MM.1S (cell line): Measurements from ENCODE around the gene CHCHD6.

Experiments
- DNase-seq: peaks from one replicate; pipeline ENCODE4 v3.0.0-alpha.2; 2015
- H2AFZ ChIP-seq: fragments of 300-600 bp; sonication (generic); 2 replicates; pipeline ENCODE4 v1.6.0; 2016; ENCODE audit warnings: antibody characterized with exemption, low read length
- H3F3A ChIP-seq: fragments of 300-600 bp; sonication (generic); 2 replicates; pipeline ENCODE4 v1.6.1; 2016; ENCODE audit warnings: mild to moderate bottlenecking, antibody characterized with exemption, low read length, moderate library complexity, mixed read lengths; ENCODE audit not compliant: insufficient read depth
- H3K27ac ChIP-seq: fragments of 300-600 bp; sonication (generic); 2 replicates; pipeline ENCODE4 v1.5.1; 2016; ENCODE audit warnings: mild to moderate bottlenecking, low read length
- H3K27me3 ChIP-seq: fragments of 300-600 bp; sonication (generic); replicated peaks from 2 replicates; pipeline ENCODE4 v1.6.0; 2016; ENCODE audit warnings: low read length; ENCODE audit not compliant: insufficient read depth
- H3K36me3 ChIP-seq: fragments of 300-600 bp; sonication (generic); replicated peaks from 2 replicates; pipeline ENCODE4 v1.6.1; 2016; ENCODE audit warnings: mild to moderate bottlenecking, low read length, mixed read lengths; ENCODE audit not compliant: insufficient read depth
- H3K4me1 ChIP-seq: fragments of 300-600 bp; sonication (generic); 2 replicates; pipeline ENCODE4 v1.6.1; 2016; ENCODE audit warnings: low read length, mixed read lengths
- H3K4me2 ChIP-seq: fragments of 300-600 bp; sonication (generic); 2 replicates; pipeline ENCODE4 v1.6.0; 2016; ENCODE audit warnings: low read depth, low read length
- H3K4me3 ChIP-seq: fragments of 300-600 bp; sonication (generic); 2 replicates; pipeline ENCODE4 v1.5.1; 2016; ENCODE audit warnings: low read length, mixed read lengths
- H3K79me2 ChIP-seq: fragments of 300-600 bp; sonication (generic); 2 replicates; pipeline ENCODE4 v1.6.1; 2016; ENCODE audit warnings: mixed run types, low read length, mixed read lengths
- H3K9ac ChIP-seq: fragments of 300-600 bp; sonication (generic); 2 replicates; pipeline ENCODE4 v1.6.1; 2016; ENCODE audit warnings: low read length, mixed read lengths
- H3K9me2 ChIP-seq: fragments of 300-600 bp; sonication (generic); replicated peaks from 2 replicates; pipeline ENCODE4 v1.6.1; 2016; ENCODE audit warnings: mild to moderate bottlenecking, low read length, mixed read lengths; ENCODE audit not compliant: insufficient read depth
- H3K9me3 ChIP-seq: fragments of 300-600 bp; sonication (generic); replicated peaks from 2 replicates; pipeline ENCODE4 v1.6.1; 2016; ENCODE audit warnings: mild to moderate bottlenecking, low read length, mixed read lengths; ENCODE audit not compliant: insufficient read depth
- H4K20me1 ChIP-seq: fragments of 300-600 bp; sonication (generic); 2 replicates; pipeline ENCODE4 v1.6.1; 2016; ENCODE audit warnings: mild to moderate bottlenecking, low read length, moderate library complexity, mixed read lengths; ENCODE audit not compliant: insufficient read depth
- CTCF ChIP-seq: fragments of 300-600 bp; sonication (generic); IDR thresholded peaks from 2 replicates; pipeline ENCODE4 v1.5.1; 2016; ENCODE audit warnings: antibody characterized with exemption, low read length, mixed read lengths
- EZH2 ChIP-seq: fragments of 300-600 bp; sonication (generic); optimal IDR thresholded peaks from 2 replicates; pipeline ENCODE3; 2017; ENCODE audit warnings: low read depth, mild to moderate bottlenecking, antibody characterized with exemption, low read length, mixed read lengths
- EZH2phosphoT487 ChIP-seq: fragments of 300-600 bp; sonication (generic); IDR thresholded peaks from 2 replicates; pipeline ENCODE4 v1.6.1; 2018; ENCODE audit warnings: antibody characterized with exemption, low read length

The CHCHD6 gene

GRCh38 chr3:126998728-126999127, 294.7 kb downstream of the CHCHD6 start:
- Histone ChIP-seq H3K4me2 (no peak overlapping the region), H3K4me1 (no peaks in the 10 kb centered on the region), H3K27ac (no peak overlapping the region), H3K9ac (no peak overlapping the region), H3K36me3 (no peaks in the 10 kb centered on the region), H3K79me2 (no peaks in the 10 kb centered on the region), H3F3A (no peaks in the 10 kb centered on the region), H3K4me3 (no peak overlapping the region), H2AFZ (no peak overlapping the region), H3K27me3 (no peaks in the 10 kb centered on the region), H3K9me2 (no peaks in the 10 kb centered on the region), H4K20me1 (no peaks in the 10 kb centered on the region), H3K9me3 (no peaks in the 10 kb centered on the region)
- DNase-seq, result no peak
- TF ChIP-seq EZH2 (no peak), CTCF (no peak), EZH2phosphoT487 (no peak)

GRCh38 chr3:126999383-126999782, 295.3 kb downstream of the CHCHD6 start:
- Histone ChIP-seq H3K9ac (no peak overlapping the region), H3K4me1 (no peaks in the 10 kb centered on the region), H4K20me1 (no peaks in the 10 kb centered on the region), H3K27me3 (no peaks in the 10 kb centered on the region), H3K4me2 (no peak overlapping the region), H3K4me3 (no peak overlapping the region), H3K9me2 (no peaks in the 10 kb centered on the region), H3K79me2 (no peaks in the 10 kb centered on the region), H3K36me3 (no peaks in the 10 kb centered on the region), H2AFZ (no peak overlapping the region), H3F3A (no peaks in the 10 kb centered on the region), H3K9me3 (no peaks in the 10 kb centered on the region), H3K27ac (no peak overlapping the region)
- no peak for DNase-seq
- no peak for TF ChIP-seq EZH2phosphoT487
- TF ChIP-seq CTCF, result no peak
- no peak for TF ChIP-seq EZH2

GRCh38 chr3:127000119-127000518, 296.1 kb downstream of the CHCHD6 start:
- Histone ChIP-seq H3K79me2 (no peaks in the 10 kb centered on the region), H2AFZ (no peak overlapping the region), H3K27ac (no peak overlapping the region), H3K27me3 (no peaks in the 10 kb centered on the region), H3K36me3 (no peaks in the 10 kb centered on the region), H3K9me3 (no peaks in the 10 kb centered on the region), H3K9ac (no peak overlapping the region), H4K20me1 (no peaks in the 10 kb centered on the region), H3K4me1 (no peaks in the 10 kb centered on the region), H3F3A (no peaks in the 10 kb centered on the region), H3K4me3 (no peak overlapping the region), H3K9me2 (no peaks in the 10 kb centered on the region), H3K4me2 (no peak overlapping the region)
- TF ChIP-seq EZH2 (no peak), CTCF (no peak), EZH2phosphoT487 (no peak)
- no peak for DNase-seq
